HL-60/S4 (cell line): Measurements from ENCODE around the gene SEPTIN5.

Experiments used
- in situ Hi-C: fragments of 300-500 bp; cut with MboI; formaldehyde crosslinking; loops from 2 replicates; pipeline ENCODE4 v1.14.3; 2022; ENCODE audit warnings: low sequenced_read_pairs

SEPTIN5 gene

GRCh38 chr22:19704355-19705015, 9.8 kb upstream of the SEPTIN5 start:
- in situ Hi-C loops = no loop called here

- in situ Hi-C loops = no loop called here
Observed at GRCh38 chr22:19705181-19705934, 8.9 kb upstream of the SEPTIN5 start.

DNA sequence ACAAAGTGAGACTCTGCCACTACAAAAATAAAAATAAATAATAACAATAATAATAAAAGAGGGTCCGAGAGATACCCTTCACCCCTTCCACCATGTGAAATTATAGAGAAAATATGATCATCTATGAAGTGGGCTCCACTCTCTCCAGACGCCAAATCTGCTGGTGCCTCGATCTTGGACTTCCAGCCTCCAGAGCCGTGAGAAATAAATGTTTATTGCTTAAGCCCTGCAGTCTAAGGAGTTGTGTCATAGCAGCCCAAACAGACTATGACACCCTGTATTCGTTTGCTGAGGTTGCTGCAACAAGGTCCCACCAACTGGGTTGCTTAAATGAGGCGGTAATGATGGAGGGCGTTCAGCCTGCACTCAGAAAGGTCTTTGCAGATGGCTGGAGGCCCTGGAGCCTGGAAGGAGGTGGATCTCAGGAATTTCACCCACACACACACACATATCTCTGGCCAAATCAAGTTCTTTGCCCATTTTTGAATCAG, 7.6 kb upstream of the SEPTIN5 start:
- in situ Hi-C loops = no loop called here

DNA sequence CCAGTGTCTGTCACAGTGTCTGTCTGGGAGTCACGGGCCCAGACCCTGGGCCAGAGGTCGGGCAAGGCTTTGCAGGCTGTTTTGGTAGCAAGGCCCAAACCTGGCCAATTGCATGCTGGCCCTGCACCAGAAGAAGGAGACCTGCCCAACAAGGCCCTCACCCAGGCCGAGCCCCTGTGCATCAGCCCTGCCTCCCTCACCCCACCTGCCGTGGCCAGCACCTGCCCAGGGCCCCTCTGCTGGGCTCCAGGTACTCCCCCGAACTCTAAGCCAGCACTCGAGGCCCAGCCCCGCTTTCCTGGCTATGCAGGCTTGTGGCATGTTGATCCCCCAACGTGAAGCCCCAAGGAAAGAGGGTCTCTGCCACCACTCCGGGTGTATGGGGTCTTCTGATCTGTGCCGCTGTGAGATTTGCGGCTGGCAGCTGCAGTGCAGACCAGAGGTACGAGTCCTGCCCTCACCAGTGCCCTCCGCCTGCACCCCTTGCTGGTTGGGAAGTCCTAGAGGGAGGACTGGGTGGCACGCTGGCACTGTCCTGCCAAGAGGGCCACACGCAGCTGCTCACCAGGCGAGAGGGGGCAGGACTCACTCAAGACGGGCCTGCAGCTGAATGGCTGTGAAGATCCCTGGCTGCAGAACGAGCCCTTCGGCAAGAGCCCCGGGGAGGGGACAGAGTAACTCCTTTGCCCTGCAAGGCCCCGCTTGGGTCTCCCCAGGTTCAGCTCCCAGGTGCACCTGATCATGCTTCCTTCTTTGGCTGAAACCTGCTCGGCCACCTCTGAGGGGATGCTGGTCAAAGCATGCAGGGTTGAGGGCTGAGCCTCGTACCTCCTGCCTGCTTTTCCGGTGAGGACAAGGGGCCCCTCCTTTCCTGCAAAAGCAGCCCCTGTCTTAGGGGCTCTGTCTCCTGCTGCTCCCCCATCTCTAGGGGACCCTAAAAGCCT, 6.7 kb upstream of the SEPTIN5 start:
- in situ Hi-C loops = no loop called here

DNA sequence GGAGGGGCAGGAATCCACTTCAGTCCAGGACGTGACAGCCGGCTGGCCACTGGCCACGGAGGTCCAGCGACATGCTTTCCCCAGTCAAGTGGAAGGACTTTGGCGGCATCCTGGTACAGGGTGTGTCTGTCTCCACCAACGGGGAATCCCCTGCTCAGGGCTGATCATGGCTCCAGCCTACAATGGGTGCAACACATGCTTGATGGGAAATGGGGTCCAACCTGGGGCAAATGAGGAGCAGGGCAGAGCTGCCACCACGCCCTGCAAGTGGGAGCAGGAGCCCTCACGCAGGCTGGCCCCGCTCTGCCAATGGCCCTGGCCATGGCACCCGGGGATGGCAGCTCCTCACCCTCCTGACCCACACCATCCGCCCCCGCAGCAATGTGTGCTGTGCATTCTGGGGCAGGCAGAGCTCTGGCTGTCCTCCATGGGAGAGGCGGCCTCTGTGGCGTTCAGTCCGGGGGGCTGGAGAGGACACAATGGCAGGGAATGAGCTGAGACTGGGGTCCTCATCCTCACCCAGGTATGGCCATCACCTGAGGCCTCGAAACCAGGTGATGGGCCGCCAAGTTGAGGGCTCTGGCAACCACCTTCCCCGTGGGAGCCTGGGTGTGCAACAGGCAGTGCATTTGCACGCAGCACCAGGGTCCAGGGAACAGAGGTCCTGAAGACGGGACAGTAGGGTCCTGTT, 5.8 kb upstream of the SEPTIN5 start:
- in situ Hi-C loops = no loop called here

DNA sequence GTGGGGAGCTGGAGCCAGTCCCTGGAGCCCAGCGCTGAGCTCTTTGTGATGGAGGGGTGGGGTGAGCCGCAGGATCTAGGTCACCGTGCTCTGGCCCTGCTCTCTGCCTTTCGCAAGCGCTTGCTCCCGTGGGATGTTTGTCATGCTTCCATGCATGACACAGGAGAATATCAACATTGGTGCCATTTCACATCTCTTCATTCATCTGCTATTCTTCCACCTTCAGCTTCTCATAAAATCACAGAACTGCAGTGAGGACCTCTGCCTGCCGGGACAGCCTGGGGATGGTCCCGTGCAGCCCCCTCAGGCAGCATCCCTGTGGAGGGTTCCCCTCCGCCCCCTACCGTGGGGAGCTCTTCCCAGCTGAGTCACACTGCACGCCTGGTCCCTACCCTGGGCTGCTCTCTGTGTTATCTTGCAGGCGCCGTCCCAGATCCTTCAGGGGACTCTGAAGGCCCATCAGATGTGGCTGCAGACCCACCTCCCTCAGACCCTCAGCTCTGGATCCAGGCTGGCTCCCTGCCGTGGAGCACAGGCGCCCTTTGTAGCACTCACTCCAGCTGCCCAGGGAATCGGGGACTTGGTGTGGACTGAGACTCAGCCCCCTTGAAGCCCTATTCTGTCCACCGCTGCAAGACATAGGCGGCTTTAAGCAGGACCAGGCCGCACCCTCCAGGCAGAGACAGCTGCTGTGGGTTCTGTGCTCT, 5.1 kb upstream of the SEPTIN5 start:
- in situ Hi-C loops = no loop called here

- in situ Hi-C loops = no loop called here
Observed at GRCh38 chr22:19710020-19710768, 4.1 kb upstream of the SEPTIN5 start.

DNA sequence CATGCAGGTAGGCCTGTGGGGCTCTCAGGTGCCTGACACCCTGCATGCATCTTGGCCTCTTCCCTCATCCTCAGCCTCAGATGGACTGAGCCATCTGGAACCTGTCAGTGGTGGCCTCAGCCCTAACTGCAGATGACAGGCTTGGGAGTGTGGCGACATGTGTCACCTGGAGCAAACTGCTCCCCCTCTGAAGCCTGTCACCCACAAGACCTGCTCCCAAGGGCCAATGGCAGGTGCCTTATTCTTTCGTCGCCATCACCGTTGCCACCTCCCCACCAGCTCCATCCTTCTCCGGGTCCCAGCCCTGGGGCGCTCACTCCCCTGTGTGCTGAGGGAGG, 3.6 kb upstream of the SEPTIN5 start:
- in situ Hi-C loops = no loop called here

GRCh38 chr22:19713245-19713644, 1.1 kb upstream of the SEPTIN5 start:
- in situ Hi-C loops = no loop called here

DNA sequence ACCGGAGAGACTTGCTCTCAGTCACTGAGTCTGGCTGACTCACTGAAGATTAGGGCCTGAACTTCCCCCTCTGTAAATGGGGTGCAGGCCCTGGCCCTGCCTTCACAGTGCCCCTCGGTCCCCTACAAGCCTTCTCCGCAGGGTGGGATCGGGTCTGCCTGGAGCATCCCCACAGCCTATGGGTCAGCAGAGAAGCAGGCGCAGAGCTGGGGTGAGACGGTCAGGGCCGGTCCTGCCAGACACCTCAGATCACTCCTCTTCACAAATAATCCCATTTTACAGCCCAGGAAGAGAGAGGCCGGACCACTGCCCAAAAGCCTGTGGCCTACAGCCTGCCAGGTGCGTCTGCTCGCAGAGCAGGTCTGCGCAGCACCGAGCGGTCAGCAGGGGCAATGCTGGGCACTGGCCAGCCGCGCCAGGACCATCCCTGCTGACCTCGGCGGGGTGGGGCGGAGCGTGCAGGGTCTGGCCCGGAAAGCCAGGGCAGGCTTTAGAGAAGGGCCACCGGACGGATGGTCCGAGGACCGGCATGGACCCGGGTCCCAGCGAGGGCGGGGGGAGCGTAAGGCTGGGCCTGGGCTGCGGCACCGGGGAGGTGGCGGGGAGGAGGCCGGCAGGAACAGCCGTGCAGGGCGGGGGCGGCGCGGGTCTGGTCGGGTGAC, 522 bp upstream of the SEPTIN5 start:
- in situ Hi-C loops = no loop called here

DNA sequence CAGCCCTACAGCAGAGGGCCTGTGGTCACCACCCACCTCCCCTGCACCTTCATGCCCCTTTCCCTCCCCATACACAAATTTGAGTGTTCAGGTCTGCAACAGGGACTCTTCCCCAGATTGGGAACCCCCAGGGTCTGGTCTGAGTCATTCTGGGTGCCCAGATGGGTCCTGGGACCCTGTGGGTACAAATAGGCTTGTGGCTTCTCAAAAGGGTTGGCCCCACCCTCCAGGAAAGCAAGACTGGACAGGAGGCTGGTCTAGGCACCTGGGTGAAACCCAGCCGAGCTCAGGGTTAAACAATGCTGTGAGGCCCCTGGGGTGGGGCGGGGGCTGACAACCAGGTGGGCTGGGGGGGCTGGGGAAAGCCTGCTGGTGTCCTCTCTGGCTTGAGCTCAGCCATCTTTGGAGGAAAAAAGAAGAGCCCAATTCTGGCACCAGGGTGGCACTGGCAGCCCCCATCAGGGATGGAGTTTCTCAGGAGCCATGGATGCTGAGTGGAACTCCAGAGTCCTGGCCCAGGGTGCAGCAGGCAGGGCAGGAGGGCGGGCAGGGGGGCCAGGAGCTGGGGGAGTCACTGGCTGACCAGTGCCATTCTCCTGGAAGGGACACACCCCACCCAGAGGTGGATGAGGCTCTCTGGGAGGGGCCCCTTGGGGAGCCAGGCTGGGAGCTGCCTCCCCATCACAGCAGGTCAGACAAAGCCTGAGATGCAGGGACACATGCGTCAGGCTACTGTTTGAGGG, 1.1 kb downstream of the SEPTIN5 start:
- in situ Hi-C loops = no loop called here

DNA sequence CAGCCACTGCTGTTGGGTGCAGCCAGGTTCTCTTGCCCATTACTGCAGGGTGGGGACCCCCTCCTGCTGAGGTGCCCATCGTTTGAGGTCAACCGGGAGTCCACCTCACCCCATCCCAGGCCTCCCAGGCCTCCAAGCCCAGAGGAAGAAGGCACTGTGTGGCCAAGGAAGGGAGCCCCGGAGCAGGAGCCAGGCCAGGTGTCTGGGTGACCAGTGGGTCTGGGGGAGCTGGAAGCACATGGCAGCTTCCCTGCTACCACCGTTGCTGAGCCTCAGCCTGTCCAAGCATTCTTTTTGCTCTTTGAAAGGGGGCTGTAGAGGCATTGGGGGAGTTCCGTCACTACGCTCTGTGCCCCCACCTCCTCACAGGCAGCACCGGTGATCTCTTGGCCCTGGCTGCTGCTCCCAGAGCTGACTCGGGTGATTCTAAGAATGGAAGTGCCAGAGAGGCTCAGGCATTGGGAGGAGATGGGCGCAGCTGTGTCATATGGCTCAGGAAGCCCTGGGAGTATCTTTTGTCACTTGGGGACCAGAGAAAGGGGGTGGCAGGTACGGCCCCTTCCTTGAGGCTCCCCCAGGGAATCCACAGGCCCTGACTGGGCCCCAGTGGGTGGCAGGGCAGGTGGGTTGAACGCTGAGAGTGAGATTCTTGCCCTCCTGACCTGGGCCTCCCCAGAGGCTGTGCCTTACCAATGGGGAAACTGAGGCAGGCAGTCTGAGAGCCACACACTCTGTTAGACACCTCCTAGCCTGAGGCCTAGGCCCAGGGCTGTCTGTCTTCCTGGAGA, 1.9 kb downstream of the SEPTIN5 start:
- in situ Hi-C loops = no loop called here

DNA sequence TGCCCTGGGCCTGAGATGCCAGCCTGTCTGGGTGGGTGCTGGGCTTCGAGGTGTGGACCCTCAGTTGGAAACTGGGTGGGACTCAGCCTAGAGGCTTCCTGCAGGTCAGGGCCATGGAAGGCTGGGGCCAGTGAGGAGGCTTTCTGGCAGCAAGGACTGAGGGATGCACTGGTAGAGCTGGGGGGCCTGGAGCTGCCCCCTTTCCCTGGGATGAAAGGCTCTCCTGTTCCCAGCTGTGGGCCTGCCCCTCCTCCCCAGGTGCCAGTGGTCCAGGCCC, 2.5 kb downstream of the SEPTIN5 start:
- in situ Hi-C loops = no loop called here

DNA sequence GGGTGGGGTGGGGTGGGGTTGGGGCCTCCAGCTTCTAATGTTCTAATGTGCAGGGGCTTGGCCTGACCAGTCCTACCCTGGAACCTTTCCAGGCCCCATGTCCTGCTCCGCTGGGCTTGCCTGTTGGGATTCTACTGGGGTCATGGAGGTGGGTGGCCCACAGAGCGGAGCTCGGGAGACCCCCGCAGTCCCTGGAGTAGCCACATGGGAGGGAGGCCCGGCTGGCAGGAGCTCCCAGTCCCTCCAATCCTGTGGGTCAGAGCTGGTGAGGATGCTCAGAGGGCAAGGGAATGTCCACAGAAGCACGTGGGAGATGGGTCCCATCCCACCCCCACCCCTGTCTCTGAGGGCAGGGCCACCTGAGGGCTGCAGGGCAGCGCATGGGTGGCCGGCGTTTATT, 2.9 kb downstream of the SEPTIN5 start:
- in situ Hi-C loops = no loop called here

DNA sequence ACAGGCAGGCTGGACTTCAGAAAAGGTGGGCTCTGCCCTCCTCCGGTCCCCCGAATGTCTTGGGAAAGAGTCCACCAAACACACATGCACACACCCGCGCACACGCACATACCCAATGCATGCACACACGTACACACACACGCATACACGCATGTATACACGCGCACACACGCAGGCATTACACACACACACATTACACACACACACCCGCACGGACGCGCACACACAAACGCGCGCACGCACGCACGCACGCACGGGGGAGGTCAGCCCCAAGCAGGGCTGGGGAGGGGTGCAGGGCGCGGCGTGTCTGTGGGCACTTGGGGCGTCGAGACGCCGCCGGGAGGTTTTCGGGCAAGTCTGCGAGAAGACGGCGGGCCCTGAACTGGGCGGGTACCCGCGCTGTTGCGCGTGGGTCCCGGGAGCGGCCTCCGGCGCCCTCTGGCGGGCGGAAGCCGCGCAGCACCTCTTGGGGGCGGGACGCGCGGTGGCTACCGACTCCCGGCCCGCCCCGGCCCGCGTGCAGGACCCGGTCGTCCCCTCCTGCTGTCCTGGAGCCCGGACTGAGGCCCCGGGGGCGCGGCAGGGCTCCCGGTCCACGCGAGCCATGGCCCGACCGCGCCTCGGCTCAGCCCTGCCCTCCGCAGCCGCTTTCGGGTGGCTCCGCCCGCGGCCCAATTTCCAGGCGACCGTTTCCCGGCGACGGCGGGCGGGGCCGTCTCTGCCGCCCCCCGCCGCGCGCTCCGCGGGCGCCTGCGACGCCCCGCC, 3.6 kb downstream of the SEPTIN5 start:
- in situ Hi-C loops = no loop called here

DNA sequence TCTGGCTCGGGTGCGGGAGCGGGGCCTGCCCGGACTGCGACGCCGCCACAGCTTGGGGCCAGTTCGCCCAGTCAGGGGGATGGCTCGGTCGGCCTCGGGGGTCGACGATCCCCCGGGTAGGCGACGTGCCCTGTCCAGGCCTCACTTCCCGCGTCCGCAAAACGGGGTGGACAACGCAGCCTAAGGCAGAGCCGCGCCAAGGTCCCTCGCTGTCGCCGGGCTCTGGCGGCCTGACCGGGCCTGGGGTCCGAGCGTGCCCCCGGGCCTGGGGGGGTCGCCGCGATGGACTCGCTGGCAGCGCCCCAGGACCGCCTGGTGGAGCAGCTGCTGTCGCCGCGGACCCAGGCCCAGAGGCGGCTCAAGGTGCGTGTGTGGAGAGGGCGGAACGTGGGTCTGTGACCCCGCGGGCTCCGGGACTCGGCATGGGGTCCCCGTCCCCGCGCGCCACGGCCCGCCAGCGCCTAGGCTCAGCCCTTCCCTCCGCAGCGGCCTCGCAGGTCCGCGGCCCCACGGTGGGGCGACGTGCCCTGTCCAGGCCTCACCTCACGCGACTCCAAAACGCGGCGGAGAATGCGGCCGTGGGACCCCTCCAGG, 4.2 kb downstream of the SEPTIN5 start:
- in situ Hi-C loops = no loop called here

DNA sequence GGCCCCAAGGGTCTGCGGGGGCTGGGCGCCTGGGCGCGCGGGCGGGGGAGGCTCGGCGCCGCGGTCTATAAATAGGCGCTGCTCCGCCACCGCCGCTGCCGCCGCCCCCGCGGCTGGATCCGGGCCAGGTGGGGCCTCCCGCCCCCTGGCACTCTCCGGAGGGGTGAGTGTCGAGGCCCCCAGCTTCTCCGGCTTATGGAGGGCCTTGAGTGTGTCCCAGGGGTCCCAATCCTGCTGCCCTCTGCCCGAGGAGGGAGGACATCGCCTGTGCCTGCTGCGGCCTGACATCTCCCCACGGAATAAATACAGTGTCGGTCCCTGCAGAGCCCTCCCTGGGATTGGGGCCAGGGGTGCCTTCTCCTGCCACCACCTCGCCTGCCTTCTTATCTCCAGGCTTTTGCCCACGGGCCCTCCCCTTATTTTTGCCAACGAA, 4.8 kb downstream of the SEPTIN5 start:
- in situ Hi-C loops = no loop called here
